A673 (cell line): Measurements from ENCODE around the gene TTN. TPM values are rescaled to one million over a fixed set of nuclear protein-coding genes. Genes with fewer than 3 reads are reported as not detected.

Experiments used
- BruUV-seq: library from RNA; stranded (reverse); fragments of 400-500 nt; replicated peaks from 2 replicates; lab custom pipeline; 2021; lab: Mats Ljungman, UMichigan
- CTCF ChIA-PET: fragments of 300-600 bp; sonication (Branson Sonifier 250); formaldehyde crosslinking; loops from one replicate; lab custom pipeline; 2022; ENCODE audit warnings: antibody characterized with exemption; lab: Charles Lee
- POLR2A ChIA-PET: fragments of 300-600 bp; sonication (Branson Sonifier 250); formaldehyde crosslinking; loops from one replicate; lab custom pipeline; 2022; ENCODE audit warnings: antibody characterized with exemption; ENCODE audit not compliant: low non-redundant PET; lab: Charles Lee
- DNase-seq: peaks from one replicate; pipeline ENCODE4 v3.0.0-alpha.2; 2015; ENCODE audit warnings: low spot score
- H3K27ac ChIP-seq: fragments of 200-600 bp; sonication (generic); 2 replicates; pipeline ENCODE4 v1.5.1; 2016; ENCODE audit warnings: mixed run types, low read depth, mild to moderate bottlenecking, mixed read lengths, antibody characterized with exemption, low read length; ENCODE audit not compliant: poor library complexity, severe bottlenecking
- H3K27me3 ChIP-seq: fragments of 200-600 bp; sonication (generic); replicated peaks from 2 replicates; pipeline ENCODE4 v1.6.1; 2017; ENCODE audit warnings: mixed run types, low read depth, mild to moderate bottlenecking, mixed read lengths, antibody characterized with exemption, low read length; ENCODE audit not compliant: insufficient read depth, poor library complexity
- H3K36me3 ChIP-seq: fragments of 200-600 bp; sonication (generic); 2 replicates; pipeline ENCODE4 v1.6.1; 2016; ENCODE audit warnings: mixed run types, mild to moderate bottlenecking, mixed read lengths, antibody characterized with exemption, low read length; ENCODE audit not compliant: insufficient read depth, poor library complexity, severe bottlenecking
- H3K4me1 ChIP-seq: fragments of 200-600 bp; sonication (generic); 2 replicates; pipeline ENCODE4 v1.6.1; 2017; ENCODE audit warnings: mixed run types, mild to moderate bottlenecking, mixed read lengths, antibody characterized with exemption, low read length; ENCODE audit not compliant: insufficient read depth, poor library complexity, severe bottlenecking
- H3K4me3 ChIP-seq: fragments of 200-600 bp; sonication (generic); 2 replicates; pipeline ENCODE4 v1.5.1; 2016; ENCODE audit warnings: low read depth, mixed run types, mild to moderate bottlenecking, mixed read lengths, low read length; ENCODE audit not compliant: poor library complexity, severe bottlenecking
- H3K9me3 ChIP-seq: fragments of 200-600 bp; sonication (generic); 2 replicates; pipeline ENCODE4 v1.6.1; 2016; ENCODE audit warnings: mixed run types, low read depth, mild to moderate bottlenecking, mixed read lengths, antibody characterized with exemption, low read length; ENCODE audit not compliant: poor library complexity, severe bottlenecking
- EZH2 ChIP-seq: fragments of 200-600 bp; sonication (generic); IDR thresholded peaks from 2 replicates; pipeline ENCODE4 v1.6.1; 2017; ENCODE audit warnings: borderline replicate concordance, low read depth, mild to moderate bottlenecking, mixed read lengths, antibody characterized with exemption, low read length; ENCODE audit not compliant: poor library complexity, severe bottlenecking
- intact Hi-C: fragments of 100-400 bp; cut with micrococcal nuclease; formaldehyde crosslinking; loops from one replicate; pipeline ENCODE4 v1.10.0; 2022; ENCODE audit not compliant: unreplicated experiment
- total RNA-seq: library from RNA; stranded (reverse); gene quantifications from 2 replicates; pipeline ENCODE4 v1.2.3, GENCODE V29; 2021
- TF ChIP-seq, protein P1 (sequence below): fragments of 300-800, 200-600 bp; sonication (generic); conservative IDR thresholded peaks from 2 replicates; pipeline ENCODE4 v1.5.1; 2017; ENCODE audit warnings: low read depth, mild to moderate bottlenecking, antibody characterized with exemption, low read length, moderate library complexity, mixed read lengths

Gene TTN
- total RNA-seq, 1 experiment from 2014 or later: under 0.01 TPM

DNA sequence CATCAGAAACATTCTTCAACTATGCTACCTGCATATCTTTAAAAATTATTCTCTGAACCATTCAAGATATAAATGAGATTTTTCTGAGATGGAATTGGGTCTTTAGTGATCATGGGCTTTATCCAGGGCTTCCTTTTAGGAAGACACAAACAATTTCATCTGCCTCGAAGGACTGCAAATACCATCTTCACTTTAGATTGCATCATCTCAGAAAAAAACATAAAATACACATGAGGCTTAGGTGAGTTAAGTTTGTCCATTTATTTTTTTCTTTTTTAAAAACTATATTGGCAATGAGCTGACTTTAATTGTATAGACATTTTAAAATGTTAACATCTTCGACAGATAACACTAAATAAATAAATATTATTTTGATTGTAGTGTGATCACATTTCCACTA, 20.1 kb downstream of the TTN start:
- Histone ChIP-seq H3K27ac (no peak overlapping the region), H3K36me3 (no peaks in the 10 kb centered on the region), H3K4me1 (no peaks in the 10 kb centered on the region), H3K4me3 (no peak overlapping the region), H3K27me3 (no peaks in the 10 kb centered on the region), H3K9me3 (no peaks in the 10 kb centered on the region)
- no peak for TF ChIP-seq EZH2
- TF ChIP-seq, protein P1, sequence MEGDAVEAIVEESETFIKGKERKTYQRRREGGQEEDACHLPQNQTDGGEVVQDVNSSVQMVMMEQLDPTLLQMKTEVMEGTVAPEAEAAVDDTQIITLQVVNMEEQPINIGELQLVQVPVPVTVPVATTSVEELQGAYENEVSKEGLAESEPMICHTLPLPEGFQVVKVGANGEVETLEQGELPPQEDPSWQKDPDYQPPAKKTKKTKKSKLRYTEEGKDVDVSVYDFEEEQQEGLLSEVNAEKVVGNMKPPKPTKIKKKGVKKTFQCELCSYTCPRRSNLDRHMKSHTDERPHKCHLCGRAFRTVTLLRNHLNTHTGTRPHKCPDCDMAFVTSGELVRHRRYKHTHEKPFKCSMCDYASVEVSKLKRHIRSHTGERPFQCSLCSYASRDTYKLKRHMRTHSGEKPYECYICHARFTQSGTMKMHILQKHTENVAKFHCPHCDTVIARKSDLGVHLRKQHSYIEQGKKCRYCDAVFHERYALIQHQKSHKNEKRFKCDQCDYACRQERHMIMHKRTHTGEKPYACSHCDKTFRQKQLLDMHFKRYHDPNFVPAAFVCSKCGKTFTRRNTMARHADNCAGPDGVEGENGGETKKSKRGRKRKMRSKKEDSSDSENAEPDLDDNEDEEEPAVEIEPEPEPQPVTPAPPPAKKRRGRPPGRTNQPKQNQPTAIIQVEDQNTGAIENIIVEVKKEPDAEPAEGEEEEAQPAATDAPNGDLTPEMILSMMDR: no peak
- BruUV-seq: no TSS peak
- intact Hi-C loops: no loop called here
- DNase-seq: no peak
- ChIA-PET CTCF (no interaction called here), POLR2A (no interaction called here)

DNA sequence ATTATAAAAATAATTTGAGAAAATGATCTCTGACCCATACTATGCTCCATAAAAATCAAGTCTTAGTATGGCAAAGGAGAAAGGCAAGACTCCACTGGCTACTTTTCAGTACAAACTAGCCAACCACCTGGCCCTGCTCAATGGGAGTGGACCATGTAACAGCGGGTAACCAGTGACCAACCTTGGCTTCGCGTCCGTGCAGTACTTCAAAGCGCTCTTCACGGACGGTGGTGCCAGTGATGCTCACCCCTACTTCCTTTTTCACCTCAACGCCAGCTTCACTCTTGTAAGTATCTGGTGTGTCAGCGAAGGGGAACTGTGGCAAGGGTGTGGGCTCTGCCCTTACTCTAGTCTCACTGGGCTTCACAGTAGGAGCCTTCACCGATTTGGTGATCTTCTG, 23.3 kb downstream of the TTN start:
- intact Hi-C loops: no loop called here
- Histone ChIP-seq H3K4me1 (no peaks in the 10 kb centered on the region), H3K27me3 (peaks cover 16% of the 10 kb centered on the region), H3K27ac (no peak overlapping the region), H3K9me3 (no peaks in the 10 kb centered on the region), H3K36me3 (no peaks in the 10 kb centered on the region), H3K4me3 (no peak overlapping the region)
- no peak for TF ChIP-seq EZH2
- TF ChIP-seq, protein P1: no peak
- no peak for DNase-seq
- POLR2A ChIA-PET: no interaction called here
- CTCF ChIA-PET: no interaction called here
- BruUV-seq: no TSS peak

DNA sequence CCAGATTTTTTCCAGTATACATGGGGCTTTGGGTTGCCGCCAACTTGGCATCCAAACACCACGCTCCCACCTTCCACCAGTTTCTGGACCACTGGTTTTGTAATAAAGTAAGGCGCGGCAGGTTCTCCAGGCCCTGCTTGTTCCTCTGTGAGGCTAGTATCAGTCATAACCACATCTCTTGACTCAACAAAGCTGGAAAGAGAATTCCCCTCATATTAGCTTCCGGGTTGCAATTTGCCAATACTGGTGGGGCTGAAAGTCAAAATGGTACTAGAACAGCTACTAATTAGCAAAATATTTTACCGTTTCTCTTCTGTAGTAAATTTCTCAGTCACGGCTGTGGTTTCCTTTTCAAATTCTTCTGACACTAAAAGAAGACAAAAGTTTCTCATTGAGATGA, 25.0 kb downstream of the TTN start:
- no peak overlapping the region for H3K4me3 ChIP-seq
- CTCF ChIA-PET: no interaction called here
- POLR2A ChIA-PET: no interaction called here
- no peak for DNase-seq
- no peaks in the 10 kb centered on the region for H3K4me1 ChIP-seq
- no TSS peak for BruUV-seq
- intact Hi-C loops: no loop called here
- H3K9me3 ChIP-seq: no peaks in the 10 kb centered on the region
- no peaks in the 10 kb centered on the region for H3K36me3 ChIP-seq
- TF ChIP-seq, protein P1: no peak
- no peak for TF ChIP-seq EZH2
- peaks cover 16% of the 10 kb centered on the region for H3K27me3 ChIP-seq
- no peak overlapping the region for H3K27ac ChIP-seq
